ENCODE measurements around the gene KIDINS220.
A peak's percentile ranks its signal among the peaks of the same experiment; 100 is the strongest.

The KIDINS220 gene

GRCh38 chr2:8779795-8780671 is 57.4 kb downstream of the KIDINS220 start:
- no peak for DNase-seq (ENCODE audit: low spot score)
- no peak for TF ChIP-seq CTCF (IDR thresholded peaks at IDR 0.05; ENCODE audit: extremely low read depth, missing control alignments)

GRCh38 chr2:8774371-8774770 is 63.0 kb downstream of the KIDINS220 start:
- no peak for TF ChIP-seq CTCF (IDR thresholded peaks at IDR 0.05; ENCODE audit: extremely low read depth, missing control alignments)
- DNase-seq (ENCODE audit: low spot score) = no peak

- TF ChIP-seq CTCF (IDR thresholded peaks at IDR 0.05; ENCODE audit: extremely low read depth, missing control alignments) = no peak
- DNase-seq (ENCODE audit: low spot score) = no peak
These were observed 70.1 kb downstream of the KIDINS220 start for GRCh38 chr2:8767324-8767723.

- DNase-seq (ENCODE audit: low spot score) = peak; percentile 27
These were observed 75.8 kb downstream of the KIDINS220 start for GRCh38 chr2:8761529-8762164.

GRCh38 chr2:8756716-8757115 is 80.7 kb downstream of the KIDINS220 start:
- TF ChIP-seq CTCF (IDR thresholded peaks at IDR 0.05; ENCODE audit: extremely low read depth, missing control alignments) = no peak
- no peak for DNase-seq (ENCODE audit: low spot score)

More at GRCh38 chr2:8761529-8762164, 75.8 kb downstream of the KIDINS220 start:
- no peak for TF ChIP-seq CTCF (IDR thresholded peaks at IDR 0.05; ENCODE audit: extremely low read depth, missing control alignments)

GRCh38 chr2:8756230-8756629 is 81.2 kb downstream of the KIDINS220 start:
- no peak for TF ChIP-seq CTCF (IDR thresholded peaks at IDR 0.05; ENCODE audit: extremely low read depth, missing control alignments)
- no peak for DNase-seq (ENCODE audit: low spot score)

- no peak for DNase-seq (ENCODE audit: low spot score)
- no peak for TF ChIP-seq CTCF (IDR thresholded peaks at IDR 0.05; ENCODE audit: extremely low read depth, missing control alignments)
These were observed 83.2 kb downstream of the KIDINS220 start for GRCh38 chr2:8754106-8754776.

All from GM20000 (cell line).